ENCODE results near the gene RHOB. TPM values are rescaled to one million over a fixed set of nuclear protein-coding genes. Genes with fewer than 3 reads are reported as not detected.

The RHOB gene
- total RNA-seq, 1 experiment from 2014 or later = 92.2 TPM

DNA sequence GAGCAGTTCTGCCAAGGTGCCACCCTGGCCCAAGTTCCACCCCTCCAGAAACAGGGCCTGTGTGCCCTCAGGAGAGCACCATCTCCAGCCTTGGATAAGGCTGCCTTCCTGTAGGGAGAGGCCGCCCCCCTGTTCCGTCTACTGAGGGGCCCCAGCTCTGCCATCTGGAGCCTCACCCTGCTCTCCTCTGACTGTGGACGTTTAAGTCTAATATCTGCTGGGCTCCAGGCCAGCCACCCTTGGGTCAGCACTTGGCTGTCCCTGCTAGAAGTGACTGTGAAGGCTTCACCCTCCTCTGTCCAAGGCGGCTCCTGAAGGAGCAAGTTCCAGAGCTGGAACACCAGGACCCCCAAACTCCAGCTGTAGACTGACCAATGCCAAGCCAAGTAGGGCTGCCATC lies 26.3 kb downstream of the RHOB start:
- DNase-seq (ENCODE audit: low read depth) = no peak

DNA sequence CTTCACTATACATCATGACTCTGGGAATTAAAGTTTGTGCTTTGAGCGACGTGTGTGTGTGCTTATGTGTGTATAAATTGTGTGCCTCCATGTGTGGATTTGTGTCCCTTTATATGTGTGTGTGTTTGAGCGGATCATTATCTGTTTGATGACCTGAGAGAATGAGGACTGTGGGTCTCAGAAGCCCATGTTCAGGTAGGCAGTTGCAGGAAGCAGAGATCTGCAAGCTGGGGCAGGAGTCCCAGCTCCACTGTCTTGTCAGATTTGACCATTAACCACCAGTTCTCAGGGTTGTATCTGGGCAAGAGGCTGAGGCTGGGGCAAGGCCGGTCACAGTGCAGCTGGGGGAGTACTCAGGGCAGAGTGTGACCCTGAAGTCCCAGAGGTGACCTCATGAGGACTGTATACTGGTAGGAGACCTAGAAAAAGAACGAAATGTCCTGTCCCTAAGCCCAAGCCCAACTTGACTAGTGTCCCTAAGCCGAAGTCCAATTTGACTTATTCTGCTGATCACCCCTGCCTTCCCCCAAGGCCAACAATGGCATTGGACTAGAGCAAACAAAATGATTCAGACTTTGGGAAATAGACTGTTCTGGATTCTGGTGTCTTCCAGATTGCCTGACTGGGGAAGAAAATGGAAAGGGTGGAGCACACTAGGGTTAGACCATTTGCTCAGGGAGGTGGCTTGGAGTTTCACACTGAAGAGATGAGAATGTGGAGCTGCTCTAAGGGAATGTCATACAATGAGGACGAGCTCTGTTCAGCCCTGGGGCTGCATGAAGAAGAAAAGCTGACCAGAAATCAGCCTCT lies 28.1 kb downstream of the RHOB start:
- DNase-seq (ENCODE audit: low read depth) = no peak

GRCh38 chr2:20475567-20475952 lies 28.7 kb downstream of the RHOB start:
- no peak for DNase-seq (ENCODE audit: low read depth)

- DNase-seq (ENCODE audit: low read depth) = no peak
Measured at GRCh38 chr2:20476481-20476880, 29.6 kb downstream of the RHOB start.

GRCh38 chr2:20476950-20477349 lies 30.1 kb downstream of the RHOB start:
- no peak for DNase-seq (ENCODE audit: low read depth)

- DNase-seq (ENCODE audit: low read depth) = no peak
Measured at GRCh38 chr2:20478961-20479360, 32.1 kb downstream of the RHOB start.

GRCh38 chr2:20479835-20480234 lies 33.0 kb downstream of the RHOB start:
- DNase-seq (ENCODE audit: low read depth) = no peak

DNA sequence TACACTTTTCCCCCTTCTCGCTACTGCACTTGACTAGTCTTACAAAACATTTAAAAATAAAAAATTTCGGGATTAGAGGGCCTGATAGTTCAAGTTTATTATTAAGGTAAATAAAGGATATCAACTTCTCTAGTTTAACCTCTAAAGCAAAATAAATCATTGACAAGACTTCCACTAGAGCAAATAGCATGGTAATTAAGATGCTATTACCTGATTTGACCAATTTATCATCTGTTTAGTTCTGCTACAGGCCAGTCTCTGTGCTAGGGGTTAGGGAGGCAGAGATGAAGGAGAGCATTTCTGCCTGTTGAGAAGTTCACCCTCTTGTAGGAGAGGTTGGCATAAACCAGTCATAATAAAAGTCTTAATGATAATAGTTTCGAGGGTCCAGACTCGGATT lies 34.0 kb downstream of the RHOB start:
- DNase-seq (ENCODE audit: low read depth) = no peak

DNA sequence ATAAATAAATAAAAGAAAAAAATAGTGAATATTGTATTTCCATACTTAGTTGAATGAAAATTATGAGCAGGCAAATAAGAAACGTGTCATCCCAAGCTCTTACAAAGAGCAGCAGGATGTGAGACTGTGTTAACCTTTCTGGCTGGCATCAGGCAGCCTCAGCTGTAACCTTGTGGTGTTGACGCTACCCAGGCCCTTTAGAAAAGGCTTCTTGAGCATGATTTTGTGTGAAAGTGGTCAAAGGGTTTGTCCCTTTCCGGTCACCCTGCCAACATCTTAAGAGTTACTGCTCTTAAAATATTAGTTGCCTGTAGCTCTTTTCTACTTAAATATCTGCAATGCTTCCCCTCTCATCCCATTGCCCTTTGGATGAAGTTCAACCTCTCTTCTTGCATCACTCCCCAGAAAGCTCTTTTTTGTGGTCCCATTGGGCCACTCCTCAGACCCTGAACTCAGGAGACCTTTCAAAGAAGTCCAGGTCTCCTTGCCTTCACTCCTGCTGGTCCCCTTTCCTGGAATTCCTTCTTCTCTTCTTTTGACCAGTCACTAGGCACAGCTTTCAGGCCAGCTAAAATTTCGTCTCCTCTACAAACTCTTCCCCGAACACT lies 35.0 kb downstream of the RHOB start:
- no peak for DNase-seq (ENCODE audit: low read depth)

GRCh38 chr2:20482725-20483124 lies 35.9 kb downstream of the RHOB start:
- no peak for DNase-seq (ENCODE audit: low read depth)

- DNase-seq (ENCODE audit: low read depth) = no peak
Measured at GRCh38 chr2:20483194-20483895, 36.5 kb downstream of the RHOB start.

- DNase-seq (ENCODE audit: low read depth) = no peak
Measured at GRCh38 chr2:20484034-20484617, 37.3 kb downstream of the RHOB start.

DNA sequence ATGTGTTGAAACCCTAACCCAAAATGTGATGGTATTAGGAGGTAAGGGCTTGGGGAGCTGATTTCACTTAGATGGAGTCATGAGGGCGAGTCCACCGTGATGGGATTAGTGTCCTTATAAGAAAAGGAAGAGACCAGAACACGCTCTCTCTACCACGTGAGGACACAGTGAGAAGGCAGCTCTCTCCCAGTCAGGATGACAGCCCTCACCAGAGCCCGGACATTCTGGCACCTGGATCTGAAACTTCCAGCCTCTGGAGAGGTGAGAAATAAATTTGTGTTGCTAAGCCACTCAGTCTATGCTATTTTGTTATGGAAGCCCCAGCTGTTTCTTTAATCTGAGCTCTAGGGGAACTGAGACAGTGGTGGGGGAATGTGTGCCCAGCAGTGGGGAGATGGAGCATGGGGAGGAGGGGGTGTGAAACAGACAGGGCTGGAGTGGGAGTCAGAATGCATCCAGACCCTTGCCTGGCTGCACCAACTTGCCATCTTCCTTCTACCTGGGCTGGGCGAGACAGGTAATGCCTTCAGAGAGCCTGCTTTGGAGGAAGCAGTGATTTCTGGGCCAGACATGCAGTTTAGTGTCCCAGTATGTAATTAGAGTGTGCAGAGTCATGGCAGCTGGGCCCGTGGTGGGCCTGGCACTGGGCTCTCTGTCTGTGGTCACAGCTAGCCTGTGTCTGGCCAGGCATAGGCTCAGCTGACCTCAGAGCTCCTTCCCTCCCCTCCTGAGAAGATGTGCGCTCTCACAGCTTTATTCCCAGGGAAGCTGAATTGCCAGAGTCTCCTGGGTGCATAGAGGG lies 38.1 kb downstream of the RHOB start:
- no peak for DNase-seq (ENCODE audit: low read depth)

- no peak for DNase-seq (ENCODE audit: low read depth)
Measured at GRCh38 chr2:20485612-20486388, 38.9 kb downstream of the RHOB start.

- no peak for DNase-seq (ENCODE audit: low read depth)
Measured at GRCh38 chr2:20486571-20486970, 39.7 kb downstream of the RHOB start.

DNA sequence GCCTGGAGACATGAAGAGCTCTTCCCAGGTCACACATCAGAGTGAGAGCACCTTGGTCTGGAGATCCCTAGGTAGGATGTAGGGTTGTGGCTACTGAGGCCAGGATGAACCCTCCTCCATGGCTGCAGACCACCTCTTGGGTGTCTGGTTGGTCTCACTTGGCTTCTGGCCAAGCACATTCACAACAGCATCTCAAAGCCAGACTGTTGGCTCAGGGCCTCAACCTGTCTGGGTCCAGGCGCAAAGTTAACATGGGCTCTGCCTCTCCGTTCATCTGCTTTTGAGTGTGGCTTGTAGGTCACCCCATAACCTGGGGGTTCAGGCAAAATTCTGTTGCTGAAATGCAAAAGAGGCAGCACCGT lies 40.1 kb downstream of the RHOB start:
- no peak for DNase-seq (ENCODE audit: low read depth)

DNA sequence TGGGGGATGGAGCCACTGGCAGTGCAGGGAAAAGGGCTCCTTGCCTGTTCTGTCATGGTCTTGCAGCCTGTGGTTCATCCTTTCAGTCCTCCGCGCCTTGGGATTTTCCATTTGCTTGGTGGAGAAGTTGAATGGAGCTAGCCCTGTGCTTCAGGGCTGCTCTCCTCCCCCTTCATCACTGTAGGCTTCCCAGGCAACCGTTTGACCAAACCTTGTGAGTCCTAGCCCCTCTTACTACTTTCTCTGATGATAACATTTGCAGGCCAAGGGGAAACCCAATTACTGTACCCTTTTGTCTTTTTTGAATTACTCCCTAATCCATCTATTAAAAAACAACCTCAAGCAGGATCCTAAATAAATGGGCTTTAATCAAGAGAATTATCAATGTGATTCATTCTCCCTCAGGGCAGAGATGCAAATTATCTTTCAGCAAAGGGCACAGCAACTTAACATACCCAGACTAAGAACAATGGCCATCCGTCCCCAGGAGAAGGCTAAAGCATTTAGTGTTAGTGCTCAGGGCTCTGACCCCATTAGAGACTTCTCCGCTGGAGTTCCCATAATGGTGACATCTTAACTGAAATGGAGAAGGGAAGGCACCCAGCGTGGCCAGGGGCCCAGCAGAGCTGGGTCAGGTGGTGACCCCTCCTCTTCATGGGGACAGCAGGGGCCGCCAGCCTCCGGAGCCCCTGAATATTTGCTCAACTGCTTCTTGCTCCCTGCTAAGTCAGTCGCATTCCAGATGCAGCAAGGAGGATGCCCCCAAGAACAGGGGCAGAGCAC lies 40.7 kb downstream of the RHOB start:
- no peak for DNase-seq (ENCODE audit: low read depth)

- DNase-seq (ENCODE audit: low read depth) = no peak
Measured at GRCh38 chr2:20488201-20488641, 41.3 kb downstream of the RHOB start.

- DNase-seq (ENCODE audit: low read depth) = no peak
Measured at GRCh38 chr2:20488782-20489181, 41.9 kb downstream of the RHOB start.

Measured in LHCN-M2 (cell line).